GM21786 (cell line): ENCODE measurements around the gene HAGHL.
"Not testable (repeated sequence)": the region's sequence is repeated elsewhere in the genome, so short reads cannot be mapped to it uniquely, and the experiment has no call there.

Source experiments
- ATAC-seq: cut with Tn5 transposase; IDR thresholded peaks from one replicate; pipeline ENCODE4 v1.9.1; 2021; ENCODE audit not compliant: unreplicated experiment

HAGHL gene

GRCh38 chr16:687499-687898 is 39.4 kb upstream of the HAGHL start:
- ATAC-seq: no peak

GRCh38 chr16:689175-689897 is 37.6 kb upstream of the HAGHL start:
- ATAC-seq: no peak

GRCh38 chr16:691242-691641 is 35.7 kb upstream of the HAGHL start:
- ATAC-seq: not testable (repeated sequence)

GRCh38 chr16:692356-693108 is 34.4 kb upstream of the HAGHL start:
- ATAC-seq: no peak

GRCh38 chr16:693364-693763 is 33.5 kb upstream of the HAGHL start:
- ATAC-seq: no peak

DNA sequence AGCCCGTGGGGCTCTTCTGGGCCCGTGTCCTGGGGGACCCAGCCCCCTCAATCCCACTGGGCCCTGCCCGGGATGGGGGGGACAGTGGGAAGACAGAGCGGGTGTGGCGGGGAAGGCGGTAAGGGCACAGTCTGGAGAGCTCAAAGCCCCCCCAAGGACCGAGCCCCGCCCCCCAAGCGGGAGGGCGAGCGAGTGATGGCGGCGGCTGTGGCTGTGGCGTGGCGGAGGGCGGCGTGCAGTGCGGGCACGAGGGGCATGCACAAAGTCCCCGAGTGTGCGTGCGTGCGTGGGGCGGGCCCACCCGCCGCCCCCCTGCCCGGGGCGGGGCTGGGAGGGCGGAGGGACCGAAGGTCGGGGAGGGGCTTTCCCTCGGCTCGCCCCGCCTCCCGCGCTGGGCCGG is 33.1 kb upstream of the HAGHL start:
- ATAC-seq: no peak

DNA sequence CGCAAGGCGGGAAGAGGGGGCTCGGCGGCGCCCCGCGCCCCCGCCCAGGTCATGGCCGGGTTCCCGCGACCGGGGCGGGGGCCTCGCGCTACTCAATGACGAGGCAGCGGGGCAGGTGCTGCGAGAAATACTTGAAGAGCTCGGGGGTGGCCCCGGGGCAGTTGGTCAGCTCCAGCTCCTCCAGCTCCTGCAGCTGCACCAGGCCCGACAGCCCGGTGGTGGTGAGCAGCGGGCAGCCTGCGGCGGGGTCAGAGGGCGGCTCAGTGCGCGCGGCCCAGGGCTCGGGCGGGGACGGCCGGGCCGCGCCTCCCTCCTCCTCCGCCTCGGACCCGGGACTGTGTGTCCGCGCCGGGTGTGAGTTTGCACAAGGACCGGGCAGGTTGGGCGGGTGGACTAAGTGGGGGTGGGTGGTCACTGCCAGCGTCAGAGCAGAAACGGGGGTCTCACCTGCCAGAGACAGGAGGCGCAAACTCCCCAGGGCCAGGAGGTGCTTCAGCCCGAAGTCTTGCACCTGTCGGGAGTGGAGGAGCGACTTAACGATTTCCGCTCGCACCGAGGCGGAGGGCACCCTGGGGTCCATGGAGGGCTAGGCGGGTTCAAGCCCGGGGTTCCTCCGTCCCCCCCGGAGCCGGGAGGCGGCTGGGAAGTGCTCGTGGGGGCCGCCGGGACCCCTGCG is 32.6 kb upstream of the HAGHL start:
- ATAC-seq: no peak

DNA sequence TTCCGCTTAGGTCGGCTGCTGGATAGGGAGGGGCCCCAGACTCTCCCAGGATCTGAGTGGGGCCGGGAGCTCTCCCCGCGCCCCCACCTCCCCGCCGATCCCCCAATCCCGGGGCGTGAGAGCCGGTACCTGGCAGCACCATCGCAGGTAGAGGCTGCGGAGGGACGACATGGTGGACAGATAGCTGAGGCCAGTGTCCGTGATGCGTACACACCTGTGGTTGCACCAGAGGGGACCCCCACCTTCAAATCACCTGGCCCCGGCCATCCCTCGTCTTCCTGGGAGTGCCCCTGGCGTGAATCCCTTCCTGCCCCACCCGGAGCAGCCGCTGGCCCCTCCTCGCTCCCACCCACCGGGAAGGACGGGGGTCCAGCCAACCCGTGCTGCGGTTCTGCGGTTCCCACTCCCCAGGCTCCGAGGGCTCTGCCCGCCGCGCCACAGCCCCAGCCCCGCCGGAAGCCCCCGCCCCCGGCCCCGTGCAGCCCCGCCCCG is 32.0 kb upstream of the HAGHL start:
- ATAC-seq: no peak

DNA sequence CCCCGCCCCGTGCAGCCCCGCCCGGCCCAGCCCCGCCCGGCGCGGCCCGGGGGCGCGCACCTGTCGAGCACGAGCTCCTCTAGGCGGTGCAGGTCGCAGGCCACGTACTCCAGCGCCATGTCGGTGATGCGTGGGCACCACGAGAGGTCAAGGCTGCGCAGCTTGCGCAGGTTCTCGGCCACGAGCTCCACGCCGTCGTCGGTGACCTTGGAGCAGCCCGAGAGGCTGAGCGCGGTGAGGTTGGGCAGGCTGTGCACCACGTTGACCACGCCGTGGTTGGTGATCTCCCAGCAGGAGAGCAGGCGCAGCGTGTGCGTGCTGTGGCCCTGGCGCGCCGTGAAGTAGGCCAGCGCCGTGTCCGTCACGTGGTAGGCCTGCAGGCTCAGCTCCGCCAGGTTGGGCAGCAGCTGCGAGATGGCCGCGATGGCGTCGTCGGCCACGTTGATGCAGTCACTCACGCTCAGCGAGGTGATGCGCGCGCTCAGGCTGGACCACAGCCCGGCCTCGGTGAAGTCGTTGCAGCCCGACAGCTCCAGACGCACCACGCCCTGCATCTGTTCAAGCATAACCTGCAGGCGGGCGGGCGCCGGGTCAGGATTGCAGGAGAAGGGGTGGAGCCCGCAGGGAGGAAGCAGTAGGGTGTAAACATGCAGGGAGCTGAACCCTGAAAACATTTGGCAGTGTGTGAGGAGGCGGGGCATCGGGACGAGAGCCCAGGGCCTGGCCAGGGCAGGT is 31.4 kb upstream of the HAGHL start:
- no peak for ATAC-seq

DNA sequence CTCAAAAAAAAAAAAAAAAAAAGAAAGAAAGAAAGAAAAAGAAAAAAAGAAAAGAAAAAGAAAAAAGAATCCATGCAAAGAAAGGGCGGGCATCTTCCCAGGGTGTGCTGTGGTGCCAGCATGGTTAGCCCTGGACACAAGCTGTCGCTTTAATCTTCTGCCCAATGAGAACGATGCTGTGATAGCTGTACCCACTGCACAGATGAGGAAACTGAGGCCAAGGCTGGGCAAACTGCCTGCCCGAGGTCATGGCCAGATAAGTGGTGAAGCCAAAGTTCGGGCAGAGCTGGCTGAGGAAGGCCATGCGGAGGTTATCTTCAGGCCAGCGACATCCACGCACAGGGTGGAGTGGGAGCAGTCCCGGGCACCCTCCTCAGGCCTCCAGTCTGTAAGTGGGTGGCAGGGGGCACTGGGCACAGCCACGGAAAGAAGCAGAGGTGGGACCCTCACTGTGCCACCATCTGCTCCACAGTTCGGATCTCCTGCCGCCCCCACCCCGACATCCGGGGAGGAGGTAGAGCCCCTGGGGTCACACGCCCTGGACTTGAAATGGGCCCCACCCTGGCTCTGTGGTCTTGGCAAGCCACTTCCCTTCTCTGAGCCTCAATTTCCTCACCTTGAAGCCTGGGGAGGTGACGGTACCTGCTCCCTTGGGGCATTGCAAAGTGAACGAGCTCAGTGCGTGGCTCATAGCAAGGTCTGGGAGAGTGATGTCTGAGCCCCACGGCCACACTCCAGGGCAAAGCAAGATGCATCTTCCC is 27.8 kb upstream of the HAGHL start:
- no peak for ATAC-seq

GRCh38 chr16:700684-701584 is 26.0 kb upstream of the HAGHL start:
- ATAC-seq: no peak

DNA sequence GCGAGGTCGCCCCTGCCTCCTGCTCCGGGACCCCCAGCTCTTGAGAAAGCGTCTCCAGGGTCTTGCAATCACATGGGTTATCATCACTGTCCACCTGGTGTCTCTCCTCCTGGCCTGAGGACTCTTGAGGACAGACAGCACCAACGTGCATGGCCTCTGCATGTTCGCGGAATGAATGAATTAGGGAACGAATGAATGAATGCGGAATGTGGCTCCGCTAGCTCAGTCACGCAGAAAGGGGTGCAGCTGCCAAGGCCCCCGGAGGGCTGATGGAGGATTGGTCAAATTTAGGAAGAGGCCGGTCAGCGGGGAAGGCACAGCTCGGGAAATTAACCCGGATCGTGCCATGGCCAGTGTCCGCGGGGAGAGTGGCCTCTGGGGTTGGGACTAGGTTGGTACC is 24.6 kb upstream of the HAGHL start:
- no peak for ATAC-seq

- no peak for ATAC-seq
Measured at GRCh38 chr16:703406-703805, 23.5 kb upstream of the HAGHL start.

DNA sequence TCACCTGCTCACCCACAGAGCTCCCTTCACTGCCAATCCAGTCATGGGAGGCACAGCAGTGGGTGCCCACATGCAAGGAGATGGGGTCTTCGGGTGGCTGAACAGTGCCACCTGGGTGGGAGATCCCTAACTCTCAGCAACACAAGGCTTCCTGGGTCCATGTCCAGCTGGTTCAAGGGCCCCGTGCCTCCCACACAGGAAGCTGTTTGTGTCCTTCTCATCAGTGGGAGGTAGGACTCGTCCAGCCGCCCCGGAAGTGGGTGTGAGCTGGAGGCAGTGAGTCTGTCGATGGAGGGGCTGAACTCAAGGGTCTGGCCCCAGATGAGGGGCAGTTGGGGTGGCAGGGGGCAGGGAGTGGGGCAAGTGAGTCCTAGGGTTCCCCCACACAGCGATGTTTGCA is 22.9 kb upstream of the HAGHL start:
- ATAC-seq: no peak

- no peak for ATAC-seq
Measured at GRCh38 chr16:704552-705380, 22.1 kb upstream of the HAGHL start.

DNA sequence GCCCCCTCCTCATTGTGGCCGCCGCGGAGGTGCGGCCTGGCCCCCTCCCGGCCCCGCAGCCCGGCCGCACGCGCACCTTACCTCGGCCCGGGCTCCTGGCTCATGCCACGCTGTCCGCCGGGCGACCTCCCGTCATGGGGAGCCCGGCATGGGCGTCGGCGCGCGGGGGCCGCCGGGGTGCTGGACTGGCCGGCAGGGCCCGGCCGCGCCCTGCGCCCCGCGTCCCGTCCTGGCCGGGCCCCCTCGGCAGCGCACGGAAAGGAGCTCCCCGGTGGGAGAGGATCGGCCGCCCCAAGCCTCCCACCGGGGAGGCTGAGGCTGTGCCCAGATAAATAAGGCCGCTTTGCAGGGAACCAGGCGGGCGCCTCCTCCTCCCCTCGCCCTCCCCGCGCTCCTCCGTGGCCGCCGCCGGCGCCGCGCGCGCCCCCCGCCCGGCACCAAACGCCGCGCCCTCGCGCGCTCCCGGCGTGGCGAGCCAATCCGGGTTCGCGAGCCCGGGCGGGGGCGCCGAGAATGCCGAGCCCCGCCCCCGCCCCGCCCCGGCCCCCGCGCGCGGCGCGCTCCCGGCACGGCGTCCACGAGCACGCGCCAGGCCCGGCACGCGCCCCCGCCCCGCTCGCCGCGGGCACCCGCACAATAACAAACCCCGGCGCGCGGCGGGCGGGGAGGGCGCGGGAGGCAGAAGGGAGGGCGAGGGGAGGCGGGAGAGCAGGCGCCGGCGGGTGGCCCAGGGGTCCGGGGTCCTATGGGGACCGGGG is 21.3 kb upstream of the HAGHL start, which contains the start of gene FBXL16:
Gene FBXL16 (minus strand): TSS at position 371 of the 758 bp plus-strand sequence. CDS start 8,396 bp downstream, outside the sequence.
- ATAC-seq: no peak

- no peak for ATAC-seq
Measured at GRCh38 chr16:706189-707061, 20.5 kb upstream of the HAGHL start.
